Measurements from ENCODE around the gene SEMA3D.

SEMA3D gene

DNA sequence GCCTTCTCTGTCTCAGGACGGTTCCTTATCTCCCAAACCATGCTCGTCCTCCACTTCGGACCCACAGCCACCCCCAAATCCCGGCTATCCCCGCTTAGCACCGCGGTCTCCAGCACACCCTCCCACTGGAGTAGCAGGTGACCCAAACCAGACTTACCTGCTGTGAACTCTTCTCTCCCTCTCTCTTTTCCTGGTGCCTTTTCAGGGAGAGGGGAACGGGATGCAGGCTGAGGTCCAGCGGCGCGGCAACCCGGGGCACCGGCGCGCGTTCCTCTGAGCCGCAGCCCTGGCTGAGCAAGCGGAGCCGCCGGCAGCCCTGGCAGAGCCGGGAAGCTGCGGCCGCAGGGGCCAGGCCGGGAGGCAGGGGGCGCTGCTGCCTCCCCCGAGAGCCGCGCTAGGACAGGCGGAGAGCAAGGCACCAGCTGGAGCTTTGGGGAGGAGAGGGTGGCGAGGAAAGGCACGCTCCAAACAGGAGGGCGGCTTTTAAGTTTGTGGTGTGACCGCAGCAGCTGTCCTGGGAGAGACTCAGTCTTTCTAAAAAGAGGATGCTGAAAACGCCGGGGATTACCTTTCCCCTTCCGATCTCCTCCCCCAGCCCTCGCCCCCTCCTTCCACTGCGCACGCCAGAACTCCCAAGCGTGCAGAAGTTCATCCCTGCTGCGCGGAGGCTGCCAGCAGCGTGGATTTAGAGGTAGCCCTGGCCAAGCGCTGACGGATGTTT is at the start of gene SEMA3D:
Gene SEMA3D (minus strand): TSS at position 536 of the 721 bp plus-strand sequence. CDS start 65,165 bp downstream, outside the sequence.
- no peak for DNase-seq (ENCODE audit: extremely low read depth in 1 of 2, low read depth in 1 of 2)

DNA sequence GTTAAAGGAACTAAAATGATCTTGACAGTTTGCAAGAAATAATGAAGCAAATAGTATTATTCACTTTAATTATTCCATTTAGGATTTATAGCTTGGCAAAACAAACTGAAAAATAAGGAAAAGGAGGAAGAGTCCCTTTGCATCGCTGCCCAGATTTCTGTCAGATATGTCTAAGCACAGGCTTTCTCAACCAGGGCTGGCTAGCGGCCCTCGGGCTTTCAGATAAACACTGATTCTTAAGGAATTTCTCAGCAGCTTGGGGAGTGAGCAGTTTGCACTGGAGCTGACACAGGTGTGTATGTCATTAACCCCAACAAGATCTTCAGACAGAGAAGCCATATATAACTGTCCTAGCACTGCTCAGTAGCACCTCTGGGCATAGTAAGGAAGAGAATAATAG is 47.9 kb upstream of the SEMA3D start:
- no peak for DNase-seq (ENCODE audit: extremely low read depth in 1 of 2, low read depth in 1 of 2)

DNA sequence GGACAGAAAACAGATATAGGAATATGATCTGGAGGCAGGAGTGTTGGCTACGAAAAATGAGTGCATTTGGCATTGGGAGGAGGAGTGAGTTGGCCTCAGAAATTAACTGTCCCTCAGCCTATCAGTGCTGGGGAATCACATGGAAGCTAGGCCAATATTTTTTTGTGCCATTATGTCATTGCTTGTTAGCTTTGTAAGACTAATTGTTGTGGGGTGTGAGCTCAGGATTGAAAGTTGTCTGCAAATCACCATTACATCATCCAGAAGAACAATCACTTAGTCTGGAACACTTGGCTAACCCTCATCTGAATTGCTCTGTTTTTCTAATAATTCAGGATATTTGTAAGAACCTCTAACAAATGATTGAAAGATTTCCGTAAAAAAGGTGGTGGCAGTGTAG is 45.2 kb upstream of the SEMA3D start:
- DNase-seq (ENCODE audit: extremely low read depth in 1 of 2, low read depth in 1 of 2) = no peak

- no peak for DNase-seq (ENCODE audit: extremely low read depth in 1 of 2, low read depth in 1 of 2)
Observed at GRCh38 chr7:85230623-85231022, 43.8 kb upstream of the SEMA3D start.

GRCh38 chr7:85229544-85229943 is 42.7 kb upstream of the SEMA3D start:
- no peak for DNase-seq (ENCODE audit: extremely low read depth in 1 of 2, low read depth in 1 of 2)

GRCh38 chr7:85226361-85227085 is 39.7 kb upstream of the SEMA3D start:
- no peak for DNase-seq (ENCODE audit: extremely low read depth in 1 of 2, low read depth in 1 of 2)

GRCh38 chr7:85224171-85224570 is 37.3 kb upstream of the SEMA3D start:
- no peak for DNase-seq (ENCODE audit: extremely low read depth in 1 of 2, low read depth in 1 of 2)

DNA sequence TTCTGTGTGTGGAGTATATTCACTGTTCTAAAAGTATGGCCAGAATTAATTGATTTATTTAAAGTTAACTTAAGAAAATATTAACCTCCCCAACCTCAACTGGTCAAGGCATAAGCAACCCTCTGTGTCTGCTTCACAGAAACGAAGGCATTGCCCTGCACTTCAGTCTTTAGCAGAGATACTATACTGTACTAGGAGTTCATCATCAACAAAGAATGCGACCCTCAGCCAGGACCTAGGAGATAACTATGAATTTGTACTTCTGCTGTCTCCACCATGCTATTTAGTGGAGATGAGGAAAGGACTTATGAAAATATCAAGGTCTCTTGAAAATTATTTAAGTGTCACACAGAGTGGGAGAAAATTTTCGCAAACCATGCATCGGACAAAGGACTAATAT is 35.7 kb upstream of the SEMA3D start:
- DNase-seq (ENCODE audit: extremely low read depth in 1 of 2, low read depth in 1 of 2) = no peak

- DNase-seq (ENCODE audit: extremely low read depth in 1 of 2, low read depth in 1 of 2) = no peak
Observed at GRCh38 chr7:85221796-85222195, 34.9 kb upstream of the SEMA3D start.

DNA sequence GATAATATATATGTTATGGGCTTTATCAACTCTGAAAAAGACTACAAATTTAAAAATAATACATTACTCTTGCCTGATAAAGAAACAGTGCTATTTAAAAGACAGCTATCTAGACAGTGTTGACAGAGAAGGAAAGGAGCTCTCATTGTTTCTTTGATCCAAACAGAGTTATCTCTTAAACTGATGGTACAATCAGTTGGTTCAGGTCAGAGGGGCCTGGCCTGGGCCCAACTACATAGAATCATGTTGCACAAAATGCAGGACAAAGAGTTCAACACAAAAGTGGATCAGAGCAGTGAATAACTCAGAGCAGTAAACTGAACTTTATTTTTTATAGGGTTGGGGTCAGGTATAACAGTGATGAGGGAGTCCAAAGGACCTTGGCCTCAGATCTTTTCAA is 33.8 kb upstream of the SEMA3D start:
- no peak for DNase-seq (ENCODE audit: extremely low read depth in 1 of 2, low read depth in 1 of 2)

DNA sequence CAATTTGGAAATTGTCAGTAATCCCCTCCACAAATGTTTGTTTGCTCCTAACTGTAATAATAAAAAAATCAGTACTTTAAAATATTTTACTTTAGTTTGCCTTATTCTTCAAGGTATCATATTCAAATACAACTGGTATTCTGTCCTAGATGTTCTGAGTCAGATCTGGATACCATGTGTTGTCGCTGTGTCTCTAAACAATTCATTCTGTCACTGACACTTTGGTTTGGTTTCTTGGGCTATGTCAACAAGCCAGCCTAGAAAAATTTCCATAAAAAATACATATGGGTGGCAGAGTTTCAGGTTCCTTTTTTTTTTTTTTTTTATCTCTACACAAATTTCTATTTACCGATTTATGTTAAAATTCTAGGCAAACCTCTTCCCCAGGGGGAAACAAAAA is 33.2 kb upstream of the SEMA3D start:
- DNase-seq (ENCODE audit: extremely low read depth in 1 of 2, low read depth in 1 of 2) = no peak

DNA sequence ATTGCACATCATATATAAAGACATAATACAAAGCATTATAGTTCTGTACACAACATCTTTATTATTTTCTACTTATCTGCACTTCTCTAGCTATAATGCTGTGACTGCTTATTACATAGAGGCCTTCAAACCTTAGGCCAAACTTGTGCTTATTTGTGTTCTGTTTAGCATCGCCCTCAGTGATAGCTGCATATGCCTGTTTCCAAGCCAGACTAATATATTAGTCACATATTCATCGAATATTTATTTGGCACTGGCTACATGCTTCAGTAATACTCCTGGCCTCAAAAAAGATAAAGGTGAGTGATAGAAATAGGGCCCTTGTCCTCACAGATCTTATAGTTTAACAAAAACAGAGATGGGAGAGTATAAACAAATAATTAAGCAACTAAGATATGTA is 30.2 kb upstream of the SEMA3D start:
- no peak for DNase-seq (ENCODE audit: extremely low read depth in 1 of 2, low read depth in 1 of 2)

DNA sequence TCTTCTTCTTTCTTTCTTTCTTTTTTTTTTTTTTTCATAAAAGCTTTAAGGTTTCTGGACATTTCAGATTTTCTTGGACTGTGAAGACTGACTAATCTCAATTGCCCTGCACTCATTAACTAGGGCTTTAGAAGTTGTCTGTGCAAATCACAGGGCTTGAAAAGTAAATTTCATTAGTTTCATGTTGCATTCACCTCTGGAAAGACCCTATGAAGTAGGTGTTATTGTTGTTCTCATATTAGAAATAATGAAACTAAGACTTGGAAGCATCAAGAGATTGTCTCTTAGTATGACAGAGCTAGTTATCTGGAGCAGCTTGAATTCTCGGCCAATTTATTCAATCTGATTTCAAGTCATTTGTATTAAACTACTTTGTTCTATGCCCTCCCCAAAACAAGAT is 28.2 kb upstream of the SEMA3D start:
- DNase-seq (ENCODE audit: extremely low read depth in 1 of 2, low read depth in 1 of 2) = no peak

DNA sequence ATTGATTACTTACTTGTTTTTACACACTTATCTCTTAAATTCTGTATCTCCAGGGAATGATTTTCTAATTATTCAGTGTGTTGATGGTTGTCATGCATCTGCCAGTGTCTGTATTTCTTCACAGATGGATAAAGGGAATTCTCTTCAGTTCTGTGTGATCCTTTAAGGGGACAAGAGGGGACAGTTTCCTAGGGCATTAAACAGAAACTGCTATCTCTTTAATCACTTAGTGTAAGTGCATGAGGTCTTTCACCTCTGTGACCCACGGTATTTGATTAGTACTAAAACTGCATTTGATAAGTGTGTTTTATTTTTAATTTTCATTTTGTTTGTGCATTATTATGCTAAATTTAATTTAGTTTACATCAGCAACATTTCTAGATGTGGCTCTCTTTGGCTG is 26.6 kb upstream of the SEMA3D start:
- no peak for DNase-seq (ENCODE audit: extremely low read depth in 1 of 2, low read depth in 1 of 2)

DNA sequence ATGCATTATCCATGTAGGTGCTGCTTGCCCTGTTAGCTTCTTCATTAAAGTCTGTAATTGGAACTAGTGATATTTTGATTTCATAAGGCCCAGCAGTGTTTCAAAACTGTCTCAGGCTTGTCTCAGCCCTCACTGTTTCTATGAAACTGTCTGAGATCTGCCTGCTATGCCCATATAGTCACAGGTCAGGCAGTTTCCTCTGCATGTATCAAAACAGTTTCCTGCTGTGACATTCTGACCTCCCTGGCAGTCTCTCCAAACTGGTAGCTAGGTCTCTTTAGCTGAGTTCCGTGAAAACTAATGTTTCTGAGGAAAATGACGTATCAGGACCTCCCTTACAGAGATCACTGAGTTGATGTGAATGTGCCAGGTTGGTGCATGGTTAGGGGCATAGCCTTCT is 18.9 kb upstream of the SEMA3D start:
- DNase-seq (ENCODE audit: extremely low read depth in 1 of 2, low read depth in 1 of 2) = no peak

DNA sequence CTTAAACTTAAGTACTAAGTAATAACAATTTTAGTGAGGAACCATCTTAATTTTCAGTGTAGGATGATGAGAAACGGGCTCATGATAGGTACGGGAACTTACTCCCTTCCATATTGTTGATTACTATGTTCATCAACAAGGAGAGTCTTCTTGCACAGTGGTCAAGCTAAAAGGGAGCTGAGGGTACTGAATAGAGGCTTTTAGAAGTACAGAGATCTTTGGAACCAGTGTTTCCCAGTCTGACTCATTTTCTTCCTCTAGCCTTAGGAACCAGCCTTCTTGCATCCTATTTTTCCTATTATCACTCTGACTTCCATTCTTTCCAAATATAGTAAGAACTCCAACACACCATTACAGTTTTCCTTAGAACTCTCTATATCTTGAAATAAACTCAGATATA is 17.6 kb upstream of the SEMA3D start:
- DNase-seq (ENCODE audit: extremely low read depth in 1 of 2, low read depth in 1 of 2) = no peak

GRCh38 chr7:85204061-85204460 is 17.2 kb upstream of the SEMA3D start:
- no peak for DNase-seq (ENCODE audit: extremely low read depth in 1 of 2, low read depth in 1 of 2)

DNA sequence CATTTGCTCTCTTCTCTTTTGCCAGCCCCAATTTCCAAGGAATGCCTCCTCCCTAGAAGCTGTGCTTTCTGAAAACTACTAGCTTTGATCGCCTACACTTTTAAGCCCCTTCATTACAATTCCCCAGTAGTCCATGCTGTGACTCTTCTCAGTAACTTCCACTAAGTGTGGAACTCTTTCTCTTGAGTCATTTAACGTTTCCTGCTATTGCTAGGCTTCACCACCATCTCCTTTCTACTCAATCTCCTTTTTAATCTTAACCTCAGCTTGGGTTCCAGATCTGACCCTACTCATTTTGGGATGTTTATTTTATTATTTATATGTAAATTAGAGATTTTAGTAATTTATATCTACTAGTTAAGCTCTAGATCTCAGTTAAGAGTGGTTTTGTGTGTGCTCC is 14.4 kb upstream of the SEMA3D start:
- DNase-seq (ENCODE audit: extremely low read depth in 1 of 2, low read depth in 1 of 2) = no peak

GRCh38 chr7:85196696-85197095 is 9.8 kb upstream of the SEMA3D start:
- DNase-seq (ENCODE audit: extremely low read depth in 1 of 2, low read depth in 1 of 2) = no peak

DNA sequence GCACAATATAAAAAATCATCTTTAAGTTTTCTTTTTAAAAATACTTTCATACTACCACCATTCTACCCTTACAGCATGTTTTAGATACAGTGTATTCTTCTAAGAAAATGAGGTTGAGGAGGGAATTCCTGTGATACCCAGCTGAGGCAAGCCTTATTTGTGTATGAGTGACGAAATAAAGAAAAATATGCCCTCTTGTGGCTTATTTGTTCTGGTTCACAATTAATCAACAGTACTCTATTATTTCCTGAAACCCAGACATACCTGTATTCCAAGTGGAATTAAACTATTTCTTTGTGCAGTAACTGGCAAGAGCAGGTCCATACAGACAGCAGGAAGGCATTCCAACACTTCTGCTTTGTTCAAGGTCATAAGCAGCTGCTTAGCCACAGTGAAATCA is 4.5 kb upstream of the SEMA3D start:
- no peak for DNase-seq (ENCODE audit: extremely low read depth in 1 of 2, low read depth in 1 of 2)

GRCh38 chr7:85186083-85186520 is 754 bp downstream of the SEMA3D start:
- no peak for DNase-seq (ENCODE audit: extremely low read depth in 1 of 2, low read depth in 1 of 2)

GRCh38 chr7:85185424-85186082 is 1.3 kb downstream of the SEMA3D start:
- no peak for DNase-seq (ENCODE audit: extremely low read depth in 1 of 2, low read depth in 1 of 2)
